Thyroid gland (tissue), 4 donors: ENCODE measurements around the gene PAX8. TPM values are rescaled to one million over a fixed set of nuclear protein-coding genes. Genes with fewer than 3 reads are reported as not detected.

Experiments
- DNase-seq, 2 donors: peaks; one replicate each; pipeline ENCODE4 v3.0.0-alpha.2; 2019
- H3K27ac ChIP-seq, 3 donors: fragments of 200-600 bp; sonication (generic); 1 replicate in 2 of 3; 2 replicates in 1 of 3; pipeline ENCODE4 v1.5.1; 2016 to 2019; ENCODE audit warnings: mild to moderate bottlenecking in 1 of 3, moderate library complexity in 1 of 3
- H3K27me3 ChIP-seq: fragments of 200-600 bp; sonication (generic); one replicate; pipeline ENCODE4 v1.5.1; 2019
- H3K36me3 ChIP-seq, 2 donors: fragments of 200-600 bp; sonication (generic); one replicate each; pipeline ENCODE4 v1.5.1; 2016 to 2019
- H3K4me1 ChIP-seq, 2 donors: fragments of 200-600 bp; sonication (generic); one replicate each; pipeline ENCODE4 v1.5.1; 2017 to 2019
- H3K4me3 ChIP-seq, 3 donors: fragments of 200-600 bp; sonication (generic); replicated peaks in 1 of 3; 1 replicate in 2 of 3; 2 replicates in 1 of 3; pipeline ENCODE4 v1.5.1; 2016; ENCODE audit warnings: mild to moderate bottlenecking in 1 of 3
- H3K9me3 ChIP-seq: fragments of 200-600 bp; sonication (generic); one replicate; pipeline ENCODE4 v1.5.1; 2017
- POLR2A ChIP-seq, 2 donors: fragments of 450-650 bp; IDR thresholded peaks; one replicate each; pipeline ENCODE4 v1.6.1; 2017; ENCODE audit warnings: antibody characterized with exemption in 2 of 2, mild to moderate bottlenecking in 2 of 2, moderate library complexity in 1 of 2
- WGBS, 2 donors: methylation state at CpG; one replicate each; pipeline ENCODE4 v1.1.5; 2017; 5-methylcytosine and 5-hydroxymethylcytosine counted together
- intact Hi-C: fragments of 100-400 bp; cut with DNase I; formaldehyde crosslinking; loops from one replicate; pipeline ENCODE4 v1.15.1; 2023
- total RNA-seq, 4 donors: library from RNA; depleted of rRNA; stranded (reverse); fragments of >200 nt; gene quantifications; one replicate each; pipeline ENCODE4 v1.2.3, GENCODE V29; 2016
- TF ChIP-seq, protein P1 (sequence below), 6 experiments: fragments of 200-600 bp in 3 of 6; fragments of 450-650 bp in 3 of 6; sonication (generic) in 3 of 6; IDR thresholded peaks; one replicate each; pipeline ENCODE4 v1.5.1; 2016 to 2019; ENCODE audit warnings: antibody characterized with exemption in 6 of 6, mild to moderate bottlenecking in 2 of 6, inconsistent platforms in 1 of 6, moderate library complexity in 1 of 6

Gene PAX8
- total RNA-seq, 4 donors from 2014 or later: 1,318 to 2,156 (median 1,767) TPM

DNA sequence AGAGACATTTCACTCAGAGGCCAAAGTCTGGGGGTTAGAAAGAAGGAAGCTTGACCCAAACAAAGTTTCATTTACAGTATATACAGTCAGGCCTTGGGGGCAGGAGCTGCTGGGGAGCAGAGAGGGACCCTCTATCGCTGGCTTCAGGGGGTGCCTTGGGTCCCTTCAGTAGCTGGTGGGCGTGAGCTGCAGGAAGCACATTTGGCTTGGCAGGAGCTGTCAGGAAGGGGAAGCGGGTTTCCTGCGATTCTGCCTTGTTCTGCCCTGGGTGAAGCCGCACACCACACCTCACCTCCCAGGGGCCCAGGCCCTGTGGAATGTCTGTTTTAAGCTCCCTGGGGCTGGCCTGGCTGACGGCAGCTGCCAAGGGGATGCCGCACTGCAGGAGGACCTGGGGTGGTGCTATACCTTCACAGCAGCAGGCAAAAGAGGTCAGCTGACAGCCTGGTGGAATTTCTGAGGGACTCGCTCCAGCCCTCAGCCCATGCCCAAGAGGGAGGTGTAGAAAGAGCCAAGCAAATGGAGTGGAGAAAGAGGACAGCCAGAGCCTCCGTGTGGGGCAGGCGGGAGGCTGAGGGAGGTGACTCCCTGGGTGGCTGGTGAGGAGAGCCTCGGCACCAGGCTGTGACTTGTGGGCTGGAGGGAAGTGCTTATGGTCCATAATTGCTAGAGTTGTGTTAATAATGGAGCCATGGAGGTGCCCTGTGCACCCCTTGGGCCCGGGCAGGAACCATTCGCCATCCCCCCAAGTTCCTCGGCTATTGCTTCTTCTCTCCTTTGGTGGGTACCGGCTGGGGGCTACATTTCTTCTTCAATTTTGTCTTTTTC, 61.1 kb downstream of the PAX8 start:
- Histone ChIP-seq H3K27ac (peak overlapping the region; percentile 66 to 92 (median 74)), H3K9me3 (no peaks in the 10 kb centered on the region), H3K4me3 (no peak overlapping the region), H3K4me1 (peaks cover 72 to 98% of the 10 kb centered on the region in 2 donors), H3K27me3 (no peaks in the 10 kb centered on the region), H3K36me3 (peaks cover 23 to 28% of the 10 kb centered on the region in 2 donors)
- intact Hi-C loops: no loop called here
- peak in 1 of 2 donors; percentile 42 for TF ChIP-seq POLR2A (IDR thresholded peaks at IDR 0.05)
- TF ChIP-seq, protein P1, sequence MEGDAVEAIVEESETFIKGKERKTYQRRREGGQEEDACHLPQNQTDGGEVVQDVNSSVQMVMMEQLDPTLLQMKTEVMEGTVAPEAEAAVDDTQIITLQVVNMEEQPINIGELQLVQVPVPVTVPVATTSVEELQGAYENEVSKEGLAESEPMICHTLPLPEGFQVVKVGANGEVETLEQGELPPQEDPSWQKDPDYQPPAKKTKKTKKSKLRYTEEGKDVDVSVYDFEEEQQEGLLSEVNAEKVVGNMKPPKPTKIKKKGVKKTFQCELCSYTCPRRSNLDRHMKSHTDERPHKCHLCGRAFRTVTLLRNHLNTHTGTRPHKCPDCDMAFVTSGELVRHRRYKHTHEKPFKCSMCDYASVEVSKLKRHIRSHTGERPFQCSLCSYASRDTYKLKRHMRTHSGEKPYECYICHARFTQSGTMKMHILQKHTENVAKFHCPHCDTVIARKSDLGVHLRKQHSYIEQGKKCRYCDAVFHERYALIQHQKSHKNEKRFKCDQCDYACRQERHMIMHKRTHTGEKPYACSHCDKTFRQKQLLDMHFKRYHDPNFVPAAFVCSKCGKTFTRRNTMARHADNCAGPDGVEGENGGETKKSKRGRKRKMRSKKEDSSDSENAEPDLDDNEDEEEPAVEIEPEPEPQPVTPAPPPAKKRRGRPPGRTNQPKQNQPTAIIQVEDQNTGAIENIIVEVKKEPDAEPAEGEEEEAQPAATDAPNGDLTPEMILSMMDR (IDR thresholded peaks at IDR 0.05): no peak
- peak; percentile 62 to 68 for DNase-seq
- 65 to 66% methylated on average over 12 to 15 of the region's 15 CpGs for WGBS, 2 donors

DNA sequence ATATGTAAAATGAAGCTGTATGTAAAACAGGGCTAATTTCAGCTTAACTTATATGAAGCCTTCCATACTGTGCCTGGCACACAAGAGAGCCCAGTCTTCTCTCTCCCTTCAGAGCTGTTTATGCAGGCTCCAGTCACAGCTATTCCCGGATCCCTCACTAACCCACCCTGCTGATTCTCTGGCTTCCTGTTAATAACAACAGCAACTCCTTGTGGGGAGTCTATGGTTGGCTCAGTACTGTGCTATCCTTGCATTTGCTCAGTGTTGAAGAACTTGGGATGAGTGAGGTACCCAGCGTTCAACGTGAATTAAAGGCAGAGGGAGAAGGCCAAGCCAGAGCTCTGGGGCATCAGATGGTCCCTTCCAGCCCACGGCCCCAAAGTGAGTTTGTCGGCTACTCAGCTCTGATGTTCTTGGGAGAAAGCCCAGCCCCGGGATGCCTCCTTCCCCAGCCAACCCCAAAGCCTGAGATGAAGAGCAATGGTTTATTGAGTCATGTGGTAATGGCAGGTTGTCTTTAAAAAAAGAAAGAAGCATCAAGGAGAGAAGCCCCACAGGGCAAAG, 61.7 kb downstream of the PAX8 start:
- DNase-seq: no peak
- intact Hi-C loops: no loop called here

DNA sequence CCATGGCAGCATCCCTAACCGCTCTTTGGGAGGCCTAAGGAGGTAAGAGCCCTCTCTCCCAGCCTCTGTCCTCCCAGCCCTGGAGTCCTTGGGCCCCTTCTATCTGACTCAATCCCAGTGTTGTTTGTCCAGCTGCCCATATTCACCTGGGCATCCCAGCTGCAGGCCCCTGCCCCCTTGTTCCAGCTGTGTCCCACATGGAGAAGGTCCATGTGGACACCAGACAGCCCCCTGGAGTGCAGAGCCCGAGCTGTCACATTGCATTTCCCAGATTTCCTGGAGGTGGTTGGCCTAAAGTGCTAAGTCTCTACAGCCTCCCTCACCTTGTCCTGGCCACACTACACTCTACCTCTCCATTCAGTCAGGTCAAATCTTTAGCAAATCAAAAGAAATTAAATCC, 62.4 kb downstream of the PAX8 start:
- DNase-seq: peak in 1 of 2 donors; percentile 34
- Histone ChIP-seq H3K27ac (peak overlapping the region; percentile 66 to 92 (median 74)), H3K27me3 (no peaks in the 10 kb centered on the region), H3K9me3 (no peaks in the 10 kb centered on the region), H3K36me3 (peaks cover 15 to 23% of the 10 kb centered on the region in 2 donors), H3K4me1 (peaks cover 72 to 99% of the 10 kb centered on the region in 2 donors), H3K4me3 (no peak overlapping the region)
- peak in 1 of 2 donors; percentile 22 for TF ChIP-seq POLR2A (IDR thresholded peaks at IDR 0.05)
- TF ChIP-seq, protein P1 (IDR thresholded peaks at IDR 0.05): no peak
- WGBS, 2 donors: 88 to 89% methylated on average over 2 of the region's 2 CpGs
- intact Hi-C loops: no loop called here

More for the DNA sequence above, 61.7 kb downstream of the PAX8 start:
- H3K36me3 ChIP-seq: peaks cover 16 to 25% of the 10 kb centered on the region in 2 donors
- peaks cover 73 to 98% of the 10 kb centered on the region in 2 donors for H3K4me1 ChIP-seq
- H3K27me3 ChIP-seq: no peaks in the 10 kb centered on the region
- H3K4me3 ChIP-seq: no peak overlapping the region
- H3K9me3 ChIP-seq: no peaks in the 10 kb centered on the region
- WGBS, 2 donors: 52 to 60% methylated on average over 5 to 6 of the region's 6 CpGs
- TF ChIP-seq, protein P1 (IDR thresholded peaks at IDR 0.05): no peak
- peak in 1 of 2 donors; percentile 4 for TF ChIP-seq POLR2A (IDR thresholded peaks at IDR 0.05)
- H3K27ac ChIP-seq: peak overlapping the region; percentile 66 to 92 (median 74)

DNA sequence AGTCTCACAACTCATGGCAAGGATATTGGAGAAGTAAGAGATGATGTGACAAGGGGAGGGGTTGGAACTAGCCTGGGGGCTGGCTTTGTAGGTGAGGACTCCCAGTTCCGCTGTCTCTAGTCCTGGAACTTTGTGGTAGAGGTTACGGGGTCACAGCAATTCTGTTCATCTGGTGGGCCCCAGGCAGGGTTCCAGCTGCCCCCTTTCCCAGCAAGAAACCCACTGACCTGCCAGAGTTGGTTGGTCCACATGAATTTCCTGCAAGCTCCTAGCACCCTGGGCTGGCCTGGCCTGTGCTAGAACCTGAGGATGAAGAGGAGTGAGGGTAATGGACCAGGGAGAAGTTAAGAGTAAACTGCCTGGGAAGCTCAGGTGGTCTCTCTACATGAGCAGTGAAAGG, 63.7 kb downstream of the PAX8 start:
- no peak overlapping the region for H3K4me3 ChIP-seq
- H3K36me3 ChIP-seq: peaks cover 12 to 15% of the 10 kb centered on the region in 2 donors
- intact Hi-C loops: no loop called here
- TF ChIP-seq, protein P1 (IDR thresholded peaks at IDR 0.05): no peak
- no peak for TF ChIP-seq POLR2A (IDR thresholded peaks at IDR 0.05)
- peak overlapping the region; percentile 92 to 97 (median 94) for H3K27ac ChIP-seq
- peaks cover 73 to 99% of the 10 kb centered on the region in 2 donors for H3K4me1 ChIP-seq
- H3K9me3 ChIP-seq: no peaks in the 10 kb centered on the region
- 85 to 89% methylated on average over 2 of the region's 2 CpGs for WGBS, 2 donors
- H3K27me3 ChIP-seq: no peaks in the 10 kb centered on the region
- DNase-seq: peak in 1 of 2 donors; percentile 30

DNA sequence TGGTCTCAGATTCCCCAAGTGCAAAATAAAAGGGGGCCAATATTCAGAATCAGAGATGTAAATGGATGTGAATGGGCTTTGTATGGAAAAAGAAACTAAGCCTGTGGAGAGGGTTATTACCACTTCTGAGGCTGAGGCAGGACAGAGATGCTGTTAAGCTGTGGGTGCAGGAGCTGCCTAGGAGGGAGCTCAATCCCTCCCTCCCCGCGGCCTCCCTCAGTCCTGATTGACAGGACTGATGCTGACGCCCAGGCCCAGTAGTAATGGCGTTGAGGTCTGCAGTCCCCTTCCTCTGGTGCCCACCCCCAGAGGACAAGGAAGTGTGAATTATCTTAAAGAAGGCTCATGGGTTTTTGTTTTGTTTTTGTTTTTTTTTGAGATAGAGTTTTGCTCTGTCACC, 64.6 kb downstream of the PAX8 start:
- Histone ChIP-seq H3K27me3 (no peaks in the 10 kb centered on the region), H3K9me3 (no peaks in the 10 kb centered on the region), H3K36me3 (peaks cover 9 to 12% of the 10 kb centered on the region in 2 donors), H3K27ac (peak overlapping the region; percentile 92 to 97 (median 94)), H3K4me1 (peaks cover 72 to 96% of the 10 kb centered on the region in 2 donors), H3K4me3 (no peak overlapping the region)
- intact Hi-C loops: no loop called here
- TF ChIP-seq POLR2A (IDR thresholded peaks at IDR 0.05): no peak
- TF ChIP-seq, protein P1 (IDR thresholded peaks at IDR 0.05): no peak
- WGBS, 2 donors: 42 to 48% methylated on average over 4 of the region's 4 CpGs
- peak in 1 of 2 donors; percentile 50 for DNase-seq
